HepG2 (cell line): ENCODE measurements around the gene DRAP1. TPM values are rescaled to one million over a fixed set of nuclear protein-coding genes. Genes with fewer than 3 reads are reported as not detected.

ENCODE experiments used
- GABPB1 ChIP-seq: IDR thresholded peaks from 2 replicates; pipeline ENCODE4 v1.6.1; 2016; ENCODE audit warnings: mild to moderate bottlenecking, missing genetic modification reagents, moderate library complexity, missing compliant biosample characterization
- HIVEP1 ChIP-seq: sonication (generic); formaldehyde crosslinking; IDR thresholded peaks from 2 replicates; pipeline ENCODE4 v1.4.0; 2020; ENCODE audit warnings: mild to moderate bottlenecking, missing genetic modification reagents
- HNF4G ChIP-seq, 2 experiments: sonication (generic) in 1 of 2; formaldehyde crosslinking in 1 of 2; IDR thresholded peaks; 2 replicates each; pipeline versions ENCODE4 v1.4.0 to v1.6.1; 2011 to 2020; ENCODE audit warnings: borderline replicate concordance in 2 of 2, low read depth in 2 of 2, mild to moderate bottlenecking in 2 of 2, low read length in 1 of 2, missing genetic modification reagents in 1 of 2, moderate library complexity in 1 of 2
- HNRNPL ChIP-seq: fragments of 200-400 bp; formaldehyde crosslinking; IDR thresholded peaks from 2 replicates; pipeline ENCODE4 v1.6.1; 2017; ENCODE audit warnings: mild to moderate bottlenecking, low read depth, low read length
- NFYB ChIP-seq: sonication (generic); formaldehyde crosslinking; IDR thresholded peaks from 2 replicates; pipeline ENCODE4 v1.4.0; 2020; ENCODE audit warnings: missing genetic modification reagents
- RAD21 ChIP-seq: fragments of 450-650 bp; formaldehyde crosslinking; IDR thresholded peaks from 2 replicates; pipeline ENCODE4 v1.5.0; 2020; ENCODE audit warnings: mild to moderate bottlenecking
- TAF1 ChIP-seq: sonication (generic); formaldehyde crosslinking; IDR thresholded peaks from 2 replicates; pipeline ENCODE4 v1.4.0; 2020; ENCODE audit warnings: missing genetic modification reagents
- ZBTB38 ChIP-seq: sonication (generic); formaldehyde crosslinking; IDR thresholded peaks from 2 replicates; pipeline ENCODE4 v1.5.1; 2020; ENCODE audit warnings: mild to moderate bottlenecking, missing genetic modification reagents
- ZNF501 ChIP-seq: sonication (generic); formaldehyde crosslinking; IDR thresholded peaks from 2 replicates; pipeline ENCODE4 v1.5.1; 2020; ENCODE audit warnings: mild to moderate bottlenecking, moderate library complexity, missing genetic modification reagents
- ZNF572 ChIP-seq: sonication (generic); formaldehyde crosslinking; IDR thresholded peaks from 2 replicates; pipeline ENCODE4 v1.5.1; 2020; ENCODE audit warnings: mild to moderate bottlenecking, missing genetic modification reagents
- polyA plus RNA-seq, 8 experiments: library from polyadenylated mRNA; depleted of rRNA in 3 of 8; stranded (reverse) in 7 of 8; unstranded in 1 of 8; fragments of >200 nt; fragmentation: Illumina TruSeq in 4 of 8; extraction: Trizol in 4 of 8; gene quantifications; 2 replicates each; pipeline versions ENCODE4 v1.2.1 to v1.2.3, GENCODE V29; 2011 to 2016; ENCODE audit warnings: low read depth in 4 of 8, missing spikeins in 1 of 8, mixed read lengths in 1 of 8; ENCODE audit not compliant: insufficient read depth in 1 of 8
- total RNA-seq, 5 experiments: library from RNA; depleted of rRNA; stranded (reverse); fragments of >200 nt; fragmentation: Illumina TruSeq; extraction: Trizol; gene quantifications; 2 replicates each; pipeline ENCODE4 v1.2.3, GENCODE V29; 2016; ENCODE audit warnings: low read depth in 1 of 5
- TF ChIP-seq, protein P1 (sequence below): sonication (generic); formaldehyde crosslinking; IDR thresholded peaks from 2 replicates; pipeline ENCODE4 v1.5.0; 2020; ENCODE audit warnings: mild to moderate bottlenecking, missing genetic modification reagents, borderline replicate concordance
- TF ChIP-seq, protein P2 (sequence below): sonication (generic); formaldehyde crosslinking; IDR thresholded peaks from 2 replicates; pipeline ENCODE4 v1.8.1; 2023; ENCODE audit warnings: mild to moderate bottlenecking, moderate library complexity, missing genetic modification reagents

The DRAP1 gene
- total and polyA plus RNA-seq, 2 of the 13 experiments (the other 11 are each of a cell fraction or from before 2014, with no cell fraction given), result 46.8 to 52.3 TPM

DNA sequence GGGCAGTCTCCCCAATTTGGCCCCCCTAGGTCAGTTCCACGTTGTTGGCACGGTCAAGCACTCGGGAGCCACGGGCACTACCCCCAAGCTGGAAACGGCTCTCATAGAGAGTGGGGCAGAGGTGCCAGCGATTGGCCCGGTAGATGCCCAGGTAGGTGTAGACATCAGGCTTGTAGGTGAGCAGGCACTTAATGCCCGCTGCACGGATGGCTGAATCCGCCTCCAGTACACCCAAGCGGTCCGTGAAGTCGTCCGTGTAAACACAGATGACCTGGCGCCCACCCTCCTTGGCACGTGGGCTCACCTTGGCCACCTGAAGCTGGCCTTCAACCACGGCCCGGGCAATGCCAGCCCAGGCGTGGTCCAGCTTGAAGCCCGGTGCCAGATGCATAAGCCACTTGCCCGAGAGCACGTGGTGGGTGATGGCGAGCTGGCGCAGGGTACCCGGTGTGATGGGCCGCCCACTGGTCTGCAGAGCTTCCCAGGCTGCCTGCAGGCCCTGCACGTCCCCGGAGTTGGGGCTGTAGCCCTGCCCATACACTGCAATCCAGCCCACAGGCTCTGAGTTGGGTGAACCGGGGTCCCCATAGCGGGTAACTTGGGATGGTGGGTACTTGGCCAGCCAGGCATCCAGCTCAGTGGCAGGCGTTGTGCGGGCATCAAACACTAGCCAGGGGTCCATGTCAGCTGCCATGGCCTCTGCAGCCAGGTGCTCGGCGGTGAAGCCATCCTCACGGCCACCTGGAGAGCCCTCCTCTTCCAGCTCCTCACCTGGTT lies 1.6 kb upstream of the DRAP1 start (continued):
- TF ChIP-seq, protein P1, sequence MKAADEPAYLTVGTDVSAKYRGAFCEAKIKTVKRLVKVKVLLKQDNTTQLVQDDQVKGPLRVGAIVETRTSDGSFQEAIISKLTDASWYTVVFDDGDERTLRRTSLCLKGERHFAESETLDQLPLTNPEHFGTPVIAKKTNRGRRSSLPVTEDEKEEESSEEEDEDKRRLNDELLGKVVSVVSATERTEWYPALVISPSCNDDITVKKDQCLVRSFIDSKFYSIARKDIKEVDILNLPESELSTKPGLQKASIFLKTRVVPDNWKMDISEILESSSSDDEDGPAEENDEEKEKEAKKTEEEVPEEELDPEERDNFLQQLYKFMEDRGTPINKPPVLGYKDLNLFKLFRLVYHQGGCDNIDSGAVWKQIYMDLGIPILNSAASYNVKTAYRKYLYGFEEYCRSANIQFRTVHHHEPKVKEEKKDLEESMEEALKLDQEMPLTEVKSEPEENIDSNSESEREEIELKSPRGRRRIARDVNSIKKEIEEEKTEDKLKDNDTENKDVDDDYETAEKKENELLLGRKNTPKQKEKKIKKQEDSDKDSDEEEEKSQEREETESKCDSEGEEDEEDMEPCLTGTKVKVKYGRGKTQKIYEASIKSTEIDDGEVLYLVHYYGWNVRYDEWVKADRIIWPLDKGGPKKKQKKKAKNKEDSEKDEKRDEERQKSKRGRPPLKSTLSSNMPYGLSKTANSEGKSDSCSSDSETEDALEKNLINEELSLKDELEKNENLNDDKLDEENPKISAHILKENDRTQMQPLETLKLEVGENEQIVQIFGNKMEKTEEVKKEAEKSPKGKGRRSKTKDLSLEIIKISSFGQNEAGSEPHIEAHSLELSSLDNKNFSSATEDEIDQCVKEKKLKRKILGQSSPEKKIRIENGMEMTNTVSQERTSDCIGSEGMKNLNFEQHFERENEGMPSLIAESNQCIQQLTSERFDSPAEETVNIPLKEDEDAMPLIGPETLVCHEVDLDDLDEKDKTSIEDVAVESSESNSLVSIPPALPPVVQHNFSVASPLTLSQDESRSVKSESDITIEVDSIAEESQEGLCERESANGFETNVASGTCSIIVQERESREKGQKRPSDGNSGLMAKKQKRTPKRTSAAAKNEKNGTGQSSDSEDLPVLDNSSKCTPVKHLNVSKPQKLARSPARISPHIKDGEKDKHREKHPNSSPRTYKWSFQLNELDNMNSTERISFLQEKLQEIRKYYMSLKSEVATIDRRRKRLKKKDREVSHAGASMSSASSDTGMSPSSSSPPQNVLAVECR (CRISPR knock-in tag), result 0 out of 2 replicates have a peak, but pooled peaks have one; percentile 8
- no peak for TF ChIP-seq NFYB (CRISPR knock-in tag)
- peak; percentile 21; the same call in 1 of the 2 replicates for TF ChIP-seq GABPB1 (CRISPR knock-in tag)
- TF ChIP-seq, protein P2, sequence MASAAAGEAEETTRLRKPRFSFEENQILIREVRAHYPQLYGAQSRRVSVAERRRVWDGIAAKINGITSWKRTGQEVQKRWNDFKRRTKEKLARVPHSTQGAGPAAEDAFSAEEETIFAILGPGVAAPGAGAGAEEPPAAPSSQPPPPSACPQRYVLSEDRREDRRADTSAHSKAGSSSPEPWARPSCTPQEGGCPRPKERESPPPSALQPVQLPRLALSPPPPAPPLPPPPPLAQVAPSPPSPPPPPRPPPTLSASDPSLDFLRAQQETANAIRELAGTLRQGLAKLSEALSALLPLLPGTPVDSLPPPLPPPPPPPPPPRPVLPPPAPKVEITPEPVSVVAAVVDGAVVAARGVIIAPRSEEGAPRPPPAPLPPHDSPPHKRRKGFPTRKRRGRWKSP (CRISPR knock-in tag), result no peak
- TF ChIP-seq RAD21 (CRISPR knock-in tag), result no peak
- peak; percentile 42 for TF ChIP-seq ZNF501 (CRISPR knock-in tag)
- no peak for TF ChIP-seq HIVEP1 (CRISPR knock-in tag)
- no peak for TF ChIP-seq HNF4G (IDR thresholded peaks at IDR 0.05; ENCODE audit: borderline replicate concordance, low read depth, low read length)
- no peak for TF ChIP-seq HNF4G (CRISPR knock-in tag; IDR thresholded peaks at IDR 0.05; ENCODE audit: borderline replicate concordance, low read depth)
- TF ChIP-seq TAF1 (CRISPR knock-in tag), result no peak
- peak; percentile 45; the same call in 1 of the 2 replicates for TF ChIP-seq ZNF572
- TF ChIP-seq HNRNPL, result peak; percentile 95
- TF ChIP-seq ZBTB38 (CRISPR knock-in tag), result peak; percentile 51
